Stimulated activated CD4-positive, alpha-beta T cell treated with anti-CD3 and anti-CD28 coated beads, Interleukin-4, amount 100 ng/mL, for 1 hour (primary cell): ENCODE data around the gene DHFR2.
"Not testable (repeated sequence)": the region's sequence is repeated elsewhere in the genome, so short reads cannot be mapped to it uniquely, and the experiment has no call there.

Source experiments
- DNase-seq: peaks from one replicate; pipeline ENCODE4 v3.0.0-alpha.2; 2020

Gene DHFR2

DNA sequence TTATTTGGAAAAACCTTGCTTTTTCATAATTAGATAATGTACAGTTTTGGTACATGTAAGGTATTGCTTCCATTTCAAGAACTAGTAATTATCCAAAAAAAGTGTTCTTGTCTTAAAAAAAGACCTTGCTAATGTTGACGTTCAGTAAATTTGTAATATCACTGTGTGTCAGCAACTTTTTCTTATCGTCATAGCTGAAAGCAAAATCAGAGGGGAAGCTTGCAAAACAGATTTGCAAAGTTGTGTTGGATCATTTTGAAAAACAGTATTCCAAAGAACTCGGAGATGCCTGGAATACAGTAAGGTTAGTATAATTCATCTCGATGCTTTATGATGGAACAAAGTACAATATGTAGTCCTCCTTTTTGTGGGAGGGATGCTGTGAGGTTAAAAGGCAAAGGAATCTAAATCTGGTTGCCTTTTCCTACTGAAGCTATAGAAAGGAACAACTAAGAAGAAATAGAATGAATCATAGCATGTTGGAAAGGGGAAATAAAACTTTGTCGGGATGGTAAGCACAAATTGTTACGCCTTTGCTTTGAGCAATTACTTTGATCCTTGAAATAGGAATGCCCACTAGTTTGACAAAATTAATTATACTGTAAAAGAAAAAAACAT, 1.6 kb upstream of the DHFR2 start:
- DNase-seq, result no peak

DNA sequence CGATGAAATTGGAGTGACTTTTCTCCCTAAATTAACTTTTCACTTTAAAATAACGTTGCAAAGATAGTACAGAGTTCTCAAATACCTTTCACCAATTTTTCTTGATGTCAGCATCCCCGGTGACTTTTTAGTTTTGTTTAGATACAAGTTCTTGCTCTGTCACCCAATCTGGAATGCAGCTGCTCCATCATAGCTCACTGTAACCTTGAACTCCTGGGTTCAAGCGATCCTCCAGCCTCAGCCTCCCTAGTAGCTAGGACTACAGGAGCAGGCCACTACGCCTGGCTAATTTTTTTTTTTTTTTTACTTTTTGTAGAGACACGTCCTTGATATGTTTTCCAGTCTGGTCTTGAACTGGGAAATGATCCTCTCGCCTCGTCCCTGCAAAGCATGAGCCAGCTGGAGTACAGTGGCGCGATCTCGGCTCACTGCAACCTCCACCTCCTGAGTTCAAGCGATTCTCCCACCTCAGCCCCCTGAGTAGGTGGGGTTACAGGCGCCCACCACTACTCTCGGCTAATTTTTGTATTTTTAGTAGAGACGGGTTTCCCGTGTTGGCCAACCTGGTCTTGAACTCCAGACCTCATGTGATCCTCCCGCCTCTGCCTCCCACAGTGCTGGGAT, 892 bp upstream of the DHFR2 start:
- DNase-seq, result no peak

DNA sequence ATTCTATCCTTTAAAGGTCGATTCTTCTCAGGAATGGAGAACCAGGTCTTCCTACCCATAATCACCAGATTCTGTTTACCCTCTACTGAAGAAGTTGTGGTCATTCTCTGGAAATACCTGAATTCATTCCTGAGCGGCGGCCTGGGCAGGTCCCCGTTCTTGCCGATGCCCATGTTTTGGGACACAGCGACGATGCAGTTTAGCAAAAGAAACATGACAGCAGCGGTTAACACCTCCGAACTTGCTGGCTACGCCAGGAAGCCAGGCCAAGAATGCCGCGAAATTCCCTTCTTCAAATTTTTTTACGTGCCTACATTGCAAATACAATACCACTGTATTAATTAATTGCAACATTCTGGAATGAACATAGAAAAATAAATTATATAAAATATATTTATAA, 1.4 kb downstream of the DHFR2 start:
- DNase-seq, result no peak

DNA sequence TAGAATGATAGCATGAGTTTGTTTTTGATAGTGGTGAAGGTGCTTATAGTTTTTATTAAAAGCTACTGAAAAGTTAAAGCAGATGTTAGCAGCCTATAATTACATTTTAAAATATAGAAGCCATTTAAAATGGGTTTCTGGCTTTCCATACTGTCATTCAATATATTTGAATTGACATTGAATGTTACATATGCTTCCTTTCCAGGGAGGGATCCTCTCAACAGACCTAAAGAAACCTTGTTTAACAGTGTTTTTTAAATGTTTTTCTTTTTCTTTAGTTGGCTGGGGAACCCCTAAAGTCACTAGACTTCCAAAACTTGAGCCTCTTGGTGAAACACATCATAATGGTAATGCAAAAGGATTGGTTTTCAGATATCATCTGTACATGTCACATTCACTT, 12.2 kb downstream of the DHFR2 start:
- no peak for DNase-seq

DNA sequence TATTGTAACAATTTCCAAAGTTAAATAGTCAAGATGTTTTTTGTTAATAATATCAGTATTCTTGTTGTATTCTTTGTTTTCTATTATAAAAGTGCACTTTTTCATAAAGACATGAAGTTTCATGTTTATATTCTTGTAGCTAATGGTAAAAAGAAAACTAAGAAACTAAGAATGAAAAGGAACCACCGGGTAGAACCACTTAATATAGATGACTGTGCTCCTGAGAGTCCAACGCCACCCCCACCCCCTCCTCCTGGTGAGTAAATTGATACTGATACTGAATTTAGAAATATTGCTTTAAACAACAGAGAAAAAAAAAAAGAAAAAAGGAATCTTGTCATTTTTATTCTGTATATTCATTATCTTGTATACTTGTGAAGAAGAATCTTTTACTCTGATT, 13.4 kb downstream of the DHFR2 start:
- DNase-seq, result no peak

DNA sequence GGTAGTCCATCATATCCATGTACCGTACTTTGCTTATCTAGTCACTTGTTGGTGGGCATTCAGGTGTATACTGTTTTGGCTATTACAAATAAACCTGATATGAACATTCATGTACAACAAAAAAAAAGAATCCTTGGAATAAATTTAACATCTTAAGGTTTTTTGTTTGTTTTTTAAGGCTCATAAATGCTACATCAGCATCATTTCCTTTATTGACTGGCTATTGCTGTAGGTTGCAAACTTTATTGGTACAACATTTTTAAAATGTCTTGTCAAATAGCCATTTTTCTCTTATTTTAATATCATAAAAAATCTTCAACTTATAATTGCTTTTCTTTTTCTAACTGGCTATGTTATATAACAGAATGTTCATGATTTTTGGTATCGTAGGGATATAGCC, 16.2 kb downstream of the DHFR2 start:
- DNase-seq, result no peak

DNA sequence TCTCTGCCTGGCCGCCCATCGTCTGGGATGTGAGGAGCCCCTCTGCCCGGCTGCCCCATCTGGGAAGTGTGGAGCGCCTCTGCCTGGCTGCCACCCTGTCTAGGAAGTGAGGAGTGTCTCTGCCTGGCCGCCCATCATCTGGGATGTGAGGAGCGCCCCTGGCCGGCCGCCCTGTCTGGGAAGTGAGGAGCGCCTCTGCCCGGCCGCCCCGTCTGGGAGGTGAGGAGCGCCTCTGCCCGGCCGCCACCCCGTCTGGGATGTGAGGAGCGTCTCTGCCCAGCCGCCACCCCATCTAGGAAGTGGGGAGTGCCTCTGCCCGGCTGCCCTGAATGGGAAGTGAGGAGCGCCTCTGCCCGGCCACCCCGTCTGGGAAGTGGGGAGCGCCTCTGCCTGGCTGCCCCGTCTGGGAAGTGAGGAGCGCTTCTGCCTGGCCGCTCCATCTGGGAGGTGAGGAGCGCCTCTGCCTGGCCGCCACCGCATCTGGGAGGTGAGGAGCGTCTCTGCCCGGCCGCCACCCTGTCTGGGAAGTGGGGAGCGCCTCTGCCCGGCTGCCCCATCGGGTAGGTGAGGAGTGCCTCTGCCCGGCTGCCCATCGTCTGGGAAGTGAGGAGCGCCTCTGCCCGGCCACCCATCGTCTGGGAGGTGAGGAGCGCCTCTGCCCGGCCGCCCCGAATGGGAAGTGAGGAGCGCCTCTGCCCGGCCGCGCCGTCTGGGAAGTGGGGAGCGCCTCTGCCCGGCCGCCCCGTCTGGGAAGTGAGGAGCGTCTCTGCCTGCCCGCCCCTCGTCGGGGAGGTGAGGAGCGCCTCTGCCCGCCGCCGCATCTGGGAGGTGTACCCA, 18.4 kb downstream of the DHFR2 start:
- DNase-seq, result not testable (repeated sequence)

DNA sequence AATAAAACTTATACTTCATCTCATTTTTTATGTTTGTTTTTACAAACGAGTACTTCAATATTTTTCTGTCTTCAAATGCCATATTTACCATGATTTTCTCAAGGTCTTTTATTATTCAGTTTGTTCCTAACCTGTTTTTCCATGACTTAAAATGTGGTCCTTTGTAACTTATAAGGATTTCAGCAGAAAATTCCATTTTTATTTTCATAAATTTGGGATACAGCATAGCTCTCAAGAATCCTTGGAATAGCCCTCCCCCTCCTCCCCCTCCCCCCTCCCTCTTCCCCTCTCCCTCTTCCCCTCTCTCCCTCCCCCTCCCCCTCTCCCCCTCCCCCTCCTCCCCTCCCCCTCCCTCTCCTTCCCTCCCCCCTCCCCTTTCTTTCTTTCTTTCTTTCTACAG, 19.4 kb downstream of the DHFR2 start:
- no peak for DNase-seq

DNA sequence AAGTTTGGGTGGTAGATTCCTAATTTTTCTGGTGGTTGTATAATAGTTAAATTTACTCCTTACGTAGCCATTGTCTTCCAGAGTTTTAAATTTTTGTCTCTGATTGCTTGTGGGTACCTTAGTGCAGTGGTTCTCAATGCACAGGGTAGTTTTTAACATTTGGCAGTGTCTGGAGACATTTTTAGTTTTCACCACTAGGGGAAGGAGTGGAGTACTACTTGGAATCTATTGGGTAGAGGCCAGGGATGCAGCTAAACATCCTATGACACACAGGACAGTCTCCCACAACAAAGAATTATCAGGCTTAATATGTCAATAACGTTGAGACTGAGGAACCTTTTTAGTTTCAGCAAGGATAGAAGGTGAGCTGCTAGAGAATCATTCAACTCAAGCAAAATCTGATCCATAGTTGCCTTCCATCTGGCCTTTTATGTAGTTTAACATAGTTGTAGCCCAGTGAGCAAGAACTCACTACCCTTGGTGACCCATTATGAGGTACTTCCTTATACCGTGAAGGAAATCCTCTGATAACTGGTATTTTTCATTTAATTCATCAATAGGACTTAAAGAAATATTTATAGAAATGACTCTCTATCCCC, 25.7 kb downstream of the DHFR2 start:
- DNase-seq, result no peak

DNA sequence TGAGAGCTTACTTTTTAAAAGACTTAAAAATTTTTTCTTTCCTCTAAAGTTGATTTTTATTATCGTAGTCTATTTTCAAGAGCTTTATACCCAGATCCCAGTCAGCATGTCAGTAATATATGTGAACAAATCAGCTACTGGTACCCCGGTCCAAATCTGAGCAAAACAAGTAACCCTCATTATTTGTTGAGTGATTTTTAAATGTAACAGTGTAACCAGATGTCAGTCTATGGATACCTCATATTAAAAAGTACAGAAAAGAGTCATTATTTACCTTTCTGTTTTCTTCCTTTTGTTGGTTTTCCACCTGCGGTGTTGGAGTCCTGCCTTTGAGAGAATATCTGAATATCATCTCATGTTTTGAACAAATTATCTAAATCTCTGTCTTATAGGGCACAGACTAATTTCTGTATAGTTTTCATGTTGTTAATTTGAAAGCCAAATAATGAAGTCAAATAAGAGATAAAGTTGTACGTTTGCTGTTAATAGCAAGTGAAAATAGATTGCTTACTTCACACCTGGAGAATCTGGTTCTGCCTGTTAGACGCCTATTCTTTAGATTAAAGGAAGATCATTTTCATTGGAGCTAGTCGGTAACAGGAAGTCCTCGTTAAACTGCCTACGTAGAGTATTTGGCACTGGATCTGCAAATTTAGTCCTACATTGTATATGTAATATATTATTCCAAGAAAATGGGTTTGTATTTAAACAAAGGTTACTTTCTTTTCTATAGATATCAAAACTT, 34.5 kb downstream of the DHFR2 start, which contains the start of gene STX19:
STX19 (minus strand) TSS at position 505 of the 745 bp plus-strand sequence. CDS start 13,328 bp downstream, outside the sequence.
- no peak for DNase-seq

DNA sequence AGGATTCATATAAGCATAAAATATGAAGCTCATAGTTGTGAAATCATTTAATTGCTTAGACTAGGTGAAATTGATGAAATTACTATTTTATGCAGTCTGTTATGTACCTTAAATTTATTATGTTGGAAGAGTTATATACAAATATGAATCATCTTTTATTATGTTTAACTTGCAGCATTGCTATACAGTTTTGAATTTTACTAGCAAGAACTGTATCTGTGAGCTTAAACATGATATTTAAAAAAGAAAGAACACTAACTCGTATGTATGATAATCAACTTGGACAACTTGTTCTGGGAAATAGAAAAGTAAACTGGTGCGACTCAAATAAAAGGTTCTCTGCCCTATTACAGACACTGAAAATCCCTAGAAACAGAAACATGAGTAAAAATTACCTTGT, 36.1 kb downstream of the DHFR2 start:
- DNase-seq, result no peak

DNA sequence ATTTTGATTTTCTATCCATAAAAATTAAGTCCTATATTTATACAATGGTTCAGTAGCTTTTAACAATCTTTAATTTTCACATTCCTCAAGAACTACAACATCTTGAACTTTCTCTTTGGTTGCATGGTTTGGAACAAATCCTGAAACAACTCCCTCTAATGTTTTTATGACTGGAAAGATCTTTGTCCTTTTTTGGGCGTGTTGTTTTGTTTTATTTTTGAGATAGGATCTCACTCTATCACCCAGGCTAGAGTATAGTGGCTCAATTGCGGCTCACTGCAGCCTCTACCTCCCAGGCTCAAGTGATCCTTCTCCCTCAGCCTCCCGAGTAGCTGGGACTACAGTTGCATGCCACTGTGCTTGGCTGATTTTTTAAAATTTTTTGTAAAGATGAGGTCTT, 38.3 kb downstream of the DHFR2 start:
- DNase-seq, result no peak

DNA sequence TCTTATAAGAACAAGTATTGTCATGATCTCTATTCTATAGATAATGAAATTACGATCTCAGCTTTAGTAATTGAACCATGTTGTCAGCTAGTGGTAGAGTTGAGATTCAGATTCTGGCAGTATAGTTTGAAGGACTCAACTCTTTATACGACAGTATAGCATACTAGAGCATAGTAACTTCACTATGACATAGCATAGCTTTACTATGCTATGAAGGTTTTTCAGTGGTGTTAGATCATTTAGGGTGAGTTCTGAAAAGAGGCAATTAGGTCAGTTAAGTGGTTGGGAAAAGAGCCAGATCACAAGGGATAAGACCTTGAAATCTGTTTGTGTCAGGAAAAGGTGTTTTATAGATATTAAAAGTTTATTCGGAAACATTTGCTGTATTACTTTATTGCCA, 42.4 kb downstream of the DHFR2 start:
- no peak for DNase-seq

DNA sequence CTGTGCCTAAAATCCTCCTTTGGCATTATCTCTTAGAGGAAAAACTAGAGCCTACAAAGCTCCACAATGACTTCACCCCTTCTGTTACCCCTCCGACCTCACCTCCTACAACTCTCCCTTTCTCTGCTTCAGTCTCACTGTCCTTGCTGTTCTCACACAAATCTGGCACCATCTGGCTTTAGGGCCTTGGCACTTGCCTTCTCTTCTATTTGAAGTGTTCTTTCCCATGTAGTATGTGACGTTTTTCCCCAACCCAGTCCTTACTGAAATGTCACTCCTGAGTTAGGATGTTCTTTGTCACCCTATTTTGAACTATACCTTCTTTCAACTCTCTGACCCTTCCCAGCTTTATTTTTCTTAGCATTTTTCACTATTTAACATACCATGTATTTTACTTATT, 43.1 kb downstream of the DHFR2 start:
- DNase-seq, result no peak

DNA sequence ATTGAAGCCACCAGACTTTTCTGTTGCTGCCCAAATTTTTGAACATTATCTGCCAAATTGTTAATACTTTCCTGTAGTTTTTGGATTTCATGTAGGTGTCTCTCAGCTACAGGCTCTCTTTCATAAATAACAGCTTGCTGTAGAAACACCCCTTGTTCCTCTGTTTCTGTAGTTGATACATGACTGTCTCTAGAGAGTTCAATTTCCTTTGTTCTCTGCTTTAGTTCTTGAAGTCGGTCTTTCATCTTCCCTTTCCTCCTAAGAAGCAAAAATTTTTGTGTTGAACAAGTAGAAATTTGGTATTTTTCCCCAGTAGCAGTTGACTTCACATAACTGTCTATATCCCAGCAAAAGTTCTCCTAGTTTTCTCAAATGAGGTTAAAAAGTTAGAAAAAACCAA, 47.7 kb downstream of the DHFR2 start:
- no peak for DNase-seq

DNA sequence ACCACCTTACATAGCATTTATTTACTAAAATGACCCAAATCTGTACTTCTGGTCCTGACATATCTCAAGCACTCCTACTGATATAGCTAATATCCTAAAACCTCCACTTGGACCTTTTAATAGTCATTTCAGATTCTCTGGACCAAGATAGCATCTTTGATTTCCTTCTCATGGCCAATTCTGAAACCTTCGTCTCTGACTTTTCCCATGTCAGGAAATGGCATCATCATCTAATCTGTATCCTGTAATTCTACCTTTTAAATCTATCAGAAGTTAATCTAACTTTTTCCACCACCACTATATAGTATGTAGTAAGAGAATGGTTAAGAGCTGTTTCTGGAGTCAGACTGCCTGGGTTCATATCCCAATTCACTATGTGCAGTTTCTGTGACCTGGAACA, 50.5 kb downstream of the DHFR2 start:
- no peak for DNase-seq

DNA sequence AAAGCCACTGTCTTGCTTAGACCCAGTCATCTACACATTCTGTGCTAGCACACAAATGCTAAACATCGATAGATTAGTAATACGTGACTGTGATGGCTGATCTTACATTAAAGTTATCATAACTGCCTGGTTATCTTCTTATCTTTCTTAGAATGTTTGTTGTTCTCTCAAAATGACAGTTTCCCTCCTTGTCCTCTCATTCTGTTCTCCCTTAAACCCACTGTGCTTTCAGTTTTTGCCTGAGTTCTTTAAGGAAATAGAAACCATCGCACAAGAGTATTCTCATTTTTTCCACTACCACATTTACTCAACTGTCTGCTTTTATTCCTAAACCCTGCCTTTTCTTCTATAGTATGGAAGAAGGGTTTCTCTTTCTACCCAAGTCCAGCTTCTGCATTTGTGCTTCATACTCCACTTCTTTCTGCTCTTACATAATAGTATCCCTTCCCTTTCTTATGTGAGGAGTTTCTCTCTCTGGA, 51.4 kb downstream of the DHFR2 start:
- no peak for DNase-seq

DNA sequence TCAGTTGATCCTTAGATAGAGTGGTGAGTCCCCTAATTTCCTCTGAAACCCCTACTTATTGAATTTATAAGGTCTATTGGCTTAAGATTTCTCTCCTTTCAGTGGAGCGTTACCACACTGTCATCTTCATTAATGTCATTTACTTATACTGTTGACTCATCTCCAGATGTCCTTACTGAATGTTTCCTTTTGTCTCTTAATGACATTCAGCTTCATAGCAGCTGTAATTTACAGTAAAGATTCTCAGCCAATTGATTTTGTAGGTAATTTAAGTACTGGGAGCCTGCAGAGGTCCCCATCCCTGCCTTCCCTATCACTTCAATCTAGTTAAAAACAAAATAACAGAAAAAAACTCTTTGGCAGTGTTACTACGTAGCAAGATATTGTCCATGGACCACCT, 53.1 kb downstream of the DHFR2 start:
- DNase-seq, result no peak

DNA sequence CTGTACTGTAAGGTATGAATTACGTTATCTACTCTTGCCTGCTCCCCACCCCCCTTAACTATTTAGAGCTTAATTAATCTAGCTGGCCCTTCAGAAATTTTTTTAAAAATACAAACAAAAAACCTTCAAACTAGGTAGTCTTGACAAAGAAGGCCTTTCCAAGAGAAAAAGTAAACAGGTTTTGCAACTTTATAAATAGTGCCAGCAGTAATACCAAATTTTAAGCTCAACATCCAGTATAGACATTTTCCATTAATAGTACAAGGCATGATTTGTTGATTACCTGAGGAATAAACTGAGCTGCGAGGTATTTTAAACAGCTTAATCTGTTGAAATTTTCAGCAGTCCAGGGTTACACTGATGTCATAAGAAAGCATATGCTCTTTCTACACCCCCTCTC, 54.5 kb downstream of the DHFR2 start:
- no peak for DNase-seq
